Measurements from ENCODE around the gene PTP4A1.

- TF ChIP-seq, protein P1, sequence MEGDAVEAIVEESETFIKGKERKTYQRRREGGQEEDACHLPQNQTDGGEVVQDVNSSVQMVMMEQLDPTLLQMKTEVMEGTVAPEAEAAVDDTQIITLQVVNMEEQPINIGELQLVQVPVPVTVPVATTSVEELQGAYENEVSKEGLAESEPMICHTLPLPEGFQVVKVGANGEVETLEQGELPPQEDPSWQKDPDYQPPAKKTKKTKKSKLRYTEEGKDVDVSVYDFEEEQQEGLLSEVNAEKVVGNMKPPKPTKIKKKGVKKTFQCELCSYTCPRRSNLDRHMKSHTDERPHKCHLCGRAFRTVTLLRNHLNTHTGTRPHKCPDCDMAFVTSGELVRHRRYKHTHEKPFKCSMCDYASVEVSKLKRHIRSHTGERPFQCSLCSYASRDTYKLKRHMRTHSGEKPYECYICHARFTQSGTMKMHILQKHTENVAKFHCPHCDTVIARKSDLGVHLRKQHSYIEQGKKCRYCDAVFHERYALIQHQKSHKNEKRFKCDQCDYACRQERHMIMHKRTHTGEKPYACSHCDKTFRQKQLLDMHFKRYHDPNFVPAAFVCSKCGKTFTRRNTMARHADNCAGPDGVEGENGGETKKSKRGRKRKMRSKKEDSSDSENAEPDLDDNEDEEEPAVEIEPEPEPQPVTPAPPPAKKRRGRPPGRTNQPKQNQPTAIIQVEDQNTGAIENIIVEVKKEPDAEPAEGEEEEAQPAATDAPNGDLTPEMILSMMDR (conservative IDR thresholded peaks at IDR 0.05), result peak; percentile 81
- TF ChIP-seq ZFX (IDR thresholded peaks at IDR 0.05), result no peak
Measured at GRCh38 chr6:63573899-63574553, 1.7 kb downstream of the PTP4A1 start.
